RPMI7951 (cell line): ENCODE results near the gene ARSA. TPM values are rescaled to one million over a fixed set of nuclear protein-coding genes. Genes with fewer than 3 reads are reported as not detected.

Experiments
- DNase-seq: peaks from one replicate; pipeline ENCODE4 v3.0.0-alpha.2; 2012; ENCODE audit warnings: low read depth
- total RNA-seq: library from RNA; depleted of rRNA; stranded (reverse); fragments of >200 nt; shearing (Covaris generic); gene quantifications from 2 replicates; pipeline ENCODE4 v1.2.3, GENCODE V29; 2014

Gene ARSA
- total RNA-seq, 1 experiment from 2014 or later: 8.1 TPM

GRCh38 chr22:50604256-50605001, 23.5 kb downstream of the ARSA start:
- DNase-seq: no peak

DNA sequence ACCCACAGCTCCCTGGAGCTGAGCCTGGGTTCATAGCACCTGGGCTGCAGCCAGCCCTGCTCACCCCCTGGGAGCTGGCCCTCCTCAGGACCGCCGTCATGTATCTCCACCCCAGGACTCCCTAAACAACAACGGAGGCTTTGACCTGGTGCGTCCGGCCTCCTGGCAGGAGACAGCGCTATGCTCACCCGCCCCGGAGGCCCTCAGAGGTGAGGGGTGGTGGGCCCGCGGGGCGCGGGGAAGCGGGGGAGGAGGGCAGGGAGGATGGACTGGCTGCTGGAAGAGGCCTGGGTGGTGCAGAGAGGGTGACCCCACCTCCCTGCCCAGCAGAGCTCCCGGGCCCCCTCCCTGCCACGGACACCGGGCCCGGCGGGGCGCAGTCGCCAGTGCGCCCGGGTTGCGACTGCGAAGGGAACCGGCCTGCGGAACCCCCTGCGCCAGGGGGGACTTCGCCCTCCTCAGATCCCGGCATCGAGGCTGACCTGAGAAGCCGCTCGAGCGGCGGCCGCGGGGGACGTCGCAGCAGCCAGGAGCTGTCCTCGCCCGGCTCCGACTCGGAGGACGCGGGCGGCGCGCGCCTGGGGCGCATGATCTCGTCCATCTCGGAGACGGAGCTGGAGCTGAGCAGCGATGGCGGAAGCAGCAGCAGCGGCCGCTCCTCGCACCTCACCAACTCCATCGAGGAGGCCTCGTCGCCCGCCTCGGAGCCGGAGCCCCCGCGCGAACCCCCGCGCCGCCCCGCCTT, 24.3 kb downstream of the ARSA start:
- DNase-seq: no peak

- no peak for DNase-seq
Observed at GRCh38 chr22:50602338-50602700, 25.6 kb downstream of the ARSA start.

DNA sequence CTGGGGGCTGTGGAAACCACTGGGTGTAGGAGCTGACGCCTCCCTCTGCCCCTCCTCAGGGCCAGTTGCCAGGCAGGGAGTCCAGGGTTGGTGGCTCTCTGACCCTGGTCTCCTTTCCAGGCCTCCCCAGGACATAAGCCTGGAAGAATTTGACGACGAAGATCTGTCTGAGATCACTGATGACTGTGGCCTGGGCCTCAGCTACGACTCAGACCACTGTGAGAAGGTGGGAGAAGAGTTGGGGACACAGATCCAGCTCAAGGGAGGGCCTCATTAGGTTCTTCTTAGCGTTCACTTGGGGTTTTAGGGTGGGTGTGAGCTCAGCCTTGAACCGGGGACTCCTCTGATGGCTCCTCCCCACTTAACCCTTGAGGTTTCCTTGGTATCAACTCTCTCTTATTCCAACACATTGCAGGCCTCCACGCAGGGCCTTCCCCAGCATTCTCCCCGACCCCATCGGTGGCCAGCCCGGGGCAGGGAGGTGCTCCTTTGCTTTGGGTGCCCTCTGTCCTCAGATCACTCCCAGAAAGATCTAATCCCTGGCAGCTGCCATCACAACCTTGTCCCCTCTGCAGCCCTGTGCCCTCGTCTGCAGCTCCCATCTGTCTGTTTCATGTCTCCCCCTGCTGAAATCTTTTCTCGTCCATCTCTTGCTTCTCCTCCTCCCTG, 26.1 kb downstream of the ARSA start:
- DNase-seq: no peak

- no peak for DNase-seq
Observed at GRCh38 chr22:50600967-50601668, 26.8 kb downstream of the ARSA start.

DNA sequence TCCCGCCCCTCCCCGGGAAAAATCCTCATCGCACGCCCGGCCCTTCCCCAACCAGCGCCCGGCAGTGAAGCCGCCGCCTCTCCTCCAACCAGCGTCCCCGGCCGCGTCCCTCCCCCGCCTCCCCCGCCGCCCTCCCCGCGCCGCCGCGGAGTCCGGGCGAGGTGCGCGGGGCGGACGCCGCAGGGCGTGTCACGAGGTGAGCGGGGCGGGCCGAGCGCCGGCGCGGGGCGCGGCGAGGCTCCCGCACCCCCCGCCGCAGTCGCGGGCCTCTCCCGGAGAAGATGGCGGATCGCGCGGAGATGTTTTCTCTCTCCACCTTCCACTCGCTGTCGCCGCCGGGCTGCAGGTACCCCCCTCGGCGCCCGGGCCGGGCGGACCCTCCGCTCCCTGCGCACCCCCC, 27.4 kb downstream of the ARSA start, which contains the start of gene MAPK8IP2:
Gene MAPK8IP2 (plus strand): TSS at position 256 of the 400 bp plus-strand sequence. CDS start 26 bp downstream, at position 282.
- DNase-seq: no peak

DNA sequence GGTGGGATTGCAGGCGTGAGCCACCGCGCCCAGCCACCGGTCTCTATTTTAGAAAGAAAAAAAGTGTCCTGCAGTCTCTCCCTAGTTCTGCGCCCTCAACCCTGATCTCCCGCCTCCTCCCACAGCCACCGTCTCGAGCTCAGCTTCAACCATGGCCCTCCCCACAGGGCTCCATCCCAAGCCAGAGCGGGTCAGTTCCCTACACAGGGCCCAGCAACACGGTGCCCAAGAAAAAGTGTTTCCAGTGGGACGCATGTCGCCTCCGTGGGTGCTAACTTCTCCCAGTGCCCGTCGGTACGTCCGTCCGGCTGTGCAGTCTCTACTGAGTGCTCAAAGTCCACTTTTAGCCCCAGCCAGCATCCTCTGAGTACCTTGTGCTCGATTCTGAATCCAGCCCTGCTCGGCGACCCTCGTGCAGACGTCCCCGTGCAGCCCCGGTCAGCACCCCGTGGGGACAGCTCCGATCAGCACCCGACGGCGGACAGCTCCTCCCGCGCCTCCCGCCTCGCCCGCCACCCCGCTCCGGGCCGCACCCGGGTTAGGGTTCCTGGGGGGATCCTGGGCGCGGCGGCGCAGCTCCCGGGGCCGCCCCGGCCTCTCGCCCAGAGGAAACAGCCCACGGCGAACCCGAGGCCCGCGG, 28.0 kb downstream of the ARSA start:
- peak; percentile 20 for DNase-seq

- no peak for DNase-seq
Observed at GRCh38 chr22:50597097-50597496, 30.9 kb downstream of the ARSA start.

DNA sequence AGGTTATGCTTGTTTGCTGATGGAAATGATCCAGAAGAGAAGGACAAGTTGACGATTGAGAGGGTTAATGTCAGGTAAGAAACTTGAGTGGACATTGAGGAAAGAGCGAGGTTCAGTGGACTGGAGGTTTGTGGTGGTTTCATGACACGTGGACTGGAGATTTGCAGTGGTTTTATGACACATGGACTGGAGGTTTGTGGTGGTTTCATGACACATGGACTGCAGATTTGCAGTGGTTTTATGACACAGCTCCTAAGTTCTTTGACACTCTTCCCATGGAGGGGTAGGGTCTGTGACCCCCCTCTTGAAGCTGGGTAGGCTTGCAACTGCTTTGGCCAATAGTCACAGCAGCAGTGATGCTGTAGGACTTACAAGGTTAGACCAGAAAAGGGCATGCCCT, 32.8 kb downstream of the ARSA start:
- DNase-seq: peak; percentile 41

GRCh38 chr22:50587407-50587806, 40.5 kb downstream of the ARSA start:
- no peak for DNase-seq

DNA sequence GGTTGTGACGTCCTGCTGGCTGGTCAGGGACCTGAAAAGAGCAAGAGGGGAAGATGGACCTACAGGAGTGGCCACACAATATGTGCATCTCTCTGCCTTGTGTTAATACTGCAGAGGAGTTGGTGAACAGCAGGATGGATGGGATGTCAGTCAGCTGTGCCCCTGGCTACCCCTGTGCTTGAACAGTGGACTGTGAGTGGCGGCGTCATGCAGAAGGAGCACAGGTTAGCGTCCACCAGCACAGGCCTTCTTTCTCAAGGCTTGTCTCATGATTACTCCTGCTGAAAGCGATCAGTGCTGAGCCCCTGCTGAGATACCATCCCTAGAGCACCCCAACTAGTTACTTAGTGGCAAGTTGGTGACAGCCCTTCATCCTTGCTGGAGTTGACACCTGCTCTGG, 41.5 kb downstream of the ARSA start:
- DNase-seq: no peak

DNA sequence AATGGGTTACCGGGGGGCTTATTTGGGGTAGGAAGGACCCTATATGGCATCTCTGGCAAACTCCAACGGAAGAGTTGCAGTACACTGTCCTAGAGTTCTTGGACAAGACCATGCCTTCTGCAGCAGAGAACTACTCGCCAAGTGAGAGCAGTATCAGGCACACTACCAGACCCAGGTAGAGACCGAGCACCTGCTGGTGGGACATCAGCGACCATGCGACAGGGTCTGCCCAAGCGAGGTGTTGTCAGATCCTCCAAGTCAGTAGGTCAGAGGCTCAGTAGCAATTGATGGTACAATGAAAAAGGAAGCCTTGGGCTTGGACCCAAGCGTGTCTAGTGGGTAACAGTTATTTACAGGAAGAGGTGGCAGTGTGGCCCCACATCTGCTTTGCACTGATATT, 42.2 kb downstream of the ARSA start:
- no peak for DNase-seq

DNA sequence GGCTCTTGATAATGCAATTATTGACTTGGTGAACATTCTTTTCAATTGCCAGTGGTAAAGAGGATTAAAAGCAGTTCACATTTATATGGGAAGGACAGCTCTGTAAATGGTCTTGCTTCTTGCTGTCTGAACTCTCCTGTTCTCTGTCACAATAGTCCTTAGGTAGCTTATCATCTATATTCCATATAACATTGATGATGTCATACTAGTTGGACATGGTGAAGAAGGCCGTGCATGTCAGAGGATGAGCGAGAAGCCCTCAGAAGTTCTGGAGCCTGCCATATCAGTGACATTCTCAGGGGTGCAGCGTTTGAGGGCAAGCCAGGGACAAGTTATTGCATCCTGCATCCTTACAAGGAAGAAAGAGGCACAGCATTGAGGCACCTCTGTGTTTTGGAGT, 42.7 kb downstream of the ARSA start:
- no peak for DNase-seq

- DNase-seq: no peak
Observed at GRCh38 chr22:50584106-50585096, 43.6 kb downstream of the ARSA start.

- DNase-seq: no peak
Observed at GRCh38 chr22:50583294-50583861, 44.6 kb downstream of the ARSA start.

DNA sequence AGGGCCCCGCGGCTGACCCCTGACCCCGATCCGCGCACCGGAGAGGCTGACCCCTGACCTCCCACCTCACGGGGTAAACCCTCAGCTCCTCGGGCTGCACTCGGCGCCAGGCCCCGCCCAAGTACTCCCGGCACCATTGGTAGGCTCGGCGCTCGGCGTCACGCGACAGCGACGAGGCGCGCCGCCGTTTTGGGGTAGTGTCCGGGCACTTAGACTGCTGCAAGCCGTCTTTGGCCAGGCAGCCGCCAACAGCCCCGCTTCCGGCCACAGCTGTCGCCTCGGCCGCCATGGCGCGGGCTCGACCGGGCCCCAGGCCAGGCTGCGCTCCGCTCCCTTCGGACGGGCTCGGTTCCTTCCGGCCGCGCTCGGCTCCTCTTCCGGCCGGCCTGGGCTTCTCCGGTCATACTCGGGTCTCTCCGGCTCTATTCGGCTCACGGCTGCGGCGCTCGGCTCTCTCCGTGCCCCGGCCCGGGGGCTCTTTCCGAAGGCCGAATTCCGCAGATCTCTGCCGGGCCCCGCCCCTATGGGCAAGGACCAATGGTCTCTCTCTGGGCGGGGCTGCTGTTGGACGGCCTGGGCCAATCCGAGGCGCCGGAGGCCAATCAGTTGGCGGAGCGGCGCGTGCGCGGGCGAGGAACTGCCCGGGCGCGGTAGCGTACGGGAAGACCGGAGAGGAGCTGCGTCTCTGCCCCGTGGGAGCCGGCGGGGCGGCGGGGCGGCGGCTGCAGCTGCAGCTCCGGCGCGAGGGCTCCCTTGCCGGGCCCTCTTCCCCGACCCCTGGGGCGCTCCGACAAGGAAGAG, 45.3 kb downstream of the ARSA start, which contains the start of gene CHKB:
Gene CHKB (minus strand): TSS at position 357 of the 801 bp plus-strand sequence. CDS start 68 bp downstream, at position 289.
- DNase-seq: peak; percentile 95

DNA sequence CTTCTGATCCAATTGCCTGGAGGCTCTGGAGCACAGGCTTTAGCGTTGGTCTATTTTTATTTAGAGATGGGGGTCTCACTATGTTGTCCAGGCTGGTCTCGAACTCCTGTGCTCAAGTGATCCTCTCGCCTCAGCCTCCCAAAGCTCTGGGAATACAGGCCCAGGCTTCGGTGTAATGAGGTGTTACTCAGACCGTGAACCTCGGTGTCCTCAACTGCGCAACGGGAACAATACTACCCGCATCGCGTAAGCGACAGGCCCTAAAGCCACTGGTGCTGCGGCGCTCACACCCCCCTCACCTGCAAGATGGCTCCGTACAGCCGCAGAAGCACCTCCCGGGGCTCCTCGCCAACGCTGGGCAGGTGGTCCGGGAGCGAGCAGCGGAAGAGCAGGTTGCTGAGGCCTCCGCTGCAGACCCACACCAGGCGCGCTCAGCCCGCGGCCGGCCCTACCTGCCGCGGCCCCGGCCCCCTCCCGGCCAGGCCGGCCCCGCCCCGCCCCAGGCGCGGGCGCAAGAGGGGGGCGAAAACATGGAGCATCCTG, 45.9 kb downstream of the ARSA start:
- peak; percentile 9 for DNase-seq
